ENCODE data around the gene CCDC158.

CCDC158 gene

DNA sequence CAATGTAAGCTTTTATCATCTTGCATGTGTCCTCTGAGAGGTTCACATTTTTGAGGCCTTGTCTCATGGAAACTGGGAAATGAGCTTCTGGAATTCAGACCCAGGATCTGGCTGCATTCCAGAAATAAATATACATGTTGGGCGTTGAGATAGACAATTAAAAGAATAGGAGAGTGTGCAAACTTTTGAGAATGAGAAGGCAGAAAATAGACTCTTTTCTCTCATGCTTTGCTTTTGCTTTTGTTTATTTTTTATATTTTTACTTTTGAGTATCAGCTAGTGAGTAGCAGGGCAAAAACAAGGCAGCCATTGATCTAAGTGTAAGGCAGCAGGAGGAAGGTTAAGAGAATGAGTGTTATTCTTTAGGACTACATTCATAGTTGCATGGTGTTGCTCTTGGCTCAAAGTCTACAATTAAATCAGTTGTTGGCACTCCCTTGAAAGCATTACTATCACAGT, 26.5 kb upstream of the CCDC158 start:
- no peak for DNase-seq (ENCODE audit: low read depth)
- no peak for TF ChIP-seq CTCF (IDR thresholded peaks at IDR 0.05; ENCODE audit: control insufficient read depth, extremely low read depth, insufficient read depth)
- H3K4me3 ChIP-seq (ENCODE audit: low read depth, low read length): no peak overlapping the region

DNA sequence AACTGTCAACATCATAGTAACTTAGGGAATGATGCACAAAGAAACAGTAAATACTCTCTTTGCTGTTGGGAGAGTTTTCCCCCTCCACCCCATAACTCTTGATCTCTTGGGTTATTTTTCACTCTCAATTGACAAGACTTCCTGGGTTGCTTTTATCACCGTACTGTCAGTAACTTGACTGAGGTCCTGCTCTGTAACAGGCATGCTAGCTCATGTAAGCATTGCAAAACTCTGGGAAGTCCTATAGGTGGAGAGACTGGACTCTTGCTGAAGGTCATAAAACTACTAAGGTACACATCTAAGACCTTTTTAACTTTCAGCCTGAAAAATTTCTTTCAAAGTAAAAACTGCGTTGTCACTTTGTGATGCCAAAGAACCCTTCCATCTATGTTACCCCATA, 25.0 kb upstream of the CCDC158 start:
- H3K4me3 ChIP-seq (ENCODE audit: low read depth, low read length): no peak overlapping the region
- no peak for DNase-seq (ENCODE audit: low read depth)
- no peak for TF ChIP-seq CTCF (IDR thresholded peaks at IDR 0.05; ENCODE audit: control insufficient read depth, extremely low read depth, insufficient read depth)

- DNase-seq (ENCODE audit: low read depth): no peak
- no peak overlapping the region for H3K4me3 ChIP-seq (ENCODE audit: low read depth, low read length)
- no peak for TF ChIP-seq CTCF (IDR thresholded peaks at IDR 0.05; ENCODE audit: control insufficient read depth, extremely low read depth, insufficient read depth)
Measured at GRCh38 chr4:76443376-76443775, 22.4 kb upstream of the CCDC158 start.

- no peak overlapping the region for H3K4me3 ChIP-seq (ENCODE audit: low read depth, low read length)
- DNase-seq (ENCODE audit: low read depth): no peak
- TF ChIP-seq CTCF (IDR thresholded peaks at IDR 0.05; ENCODE audit: control insufficient read depth, extremely low read depth, insufficient read depth): no peak
Measured at GRCh38 chr4:76442807-76443206, 21.9 kb upstream of the CCDC158 start.

DNA sequence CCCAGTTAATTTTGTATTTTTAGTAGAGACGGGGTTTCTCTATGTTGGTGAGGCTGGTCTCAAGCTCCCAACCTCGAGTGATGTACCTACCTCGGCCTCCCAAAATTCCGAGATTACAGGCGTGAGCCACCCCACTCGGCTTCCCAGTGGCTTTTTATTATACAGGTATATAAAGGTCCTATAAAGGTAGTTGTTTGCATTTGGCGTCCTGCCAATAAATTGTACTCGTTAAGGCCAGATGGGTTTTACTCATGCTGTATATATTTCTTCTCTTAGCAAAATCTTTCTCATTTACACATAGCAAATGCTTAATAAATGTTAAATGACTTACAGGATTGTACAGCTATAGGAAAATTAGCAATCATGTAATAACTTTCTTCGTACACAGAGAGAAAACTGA, 20.9 kb upstream of the CCDC158 start:
- DNase-seq (ENCODE audit: low read depth): no peak
- no peak for TF ChIP-seq CTCF (IDR thresholded peaks at IDR 0.05; ENCODE audit: control insufficient read depth, extremely low read depth, insufficient read depth)
- no peak overlapping the region for H3K4me3 ChIP-seq (ENCODE audit: low read depth, low read length)

GRCh38 chr4:76439491-76439890, 18.6 kb upstream of the CCDC158 start:
- DNase-seq (ENCODE audit: low read depth): no peak
- no peak overlapping the region for H3K4me3 ChIP-seq (ENCODE audit: low read depth, low read length)
- no peak for TF ChIP-seq CTCF (IDR thresholded peaks at IDR 0.05; ENCODE audit: control insufficient read depth, extremely low read depth, insufficient read depth)

DNA sequence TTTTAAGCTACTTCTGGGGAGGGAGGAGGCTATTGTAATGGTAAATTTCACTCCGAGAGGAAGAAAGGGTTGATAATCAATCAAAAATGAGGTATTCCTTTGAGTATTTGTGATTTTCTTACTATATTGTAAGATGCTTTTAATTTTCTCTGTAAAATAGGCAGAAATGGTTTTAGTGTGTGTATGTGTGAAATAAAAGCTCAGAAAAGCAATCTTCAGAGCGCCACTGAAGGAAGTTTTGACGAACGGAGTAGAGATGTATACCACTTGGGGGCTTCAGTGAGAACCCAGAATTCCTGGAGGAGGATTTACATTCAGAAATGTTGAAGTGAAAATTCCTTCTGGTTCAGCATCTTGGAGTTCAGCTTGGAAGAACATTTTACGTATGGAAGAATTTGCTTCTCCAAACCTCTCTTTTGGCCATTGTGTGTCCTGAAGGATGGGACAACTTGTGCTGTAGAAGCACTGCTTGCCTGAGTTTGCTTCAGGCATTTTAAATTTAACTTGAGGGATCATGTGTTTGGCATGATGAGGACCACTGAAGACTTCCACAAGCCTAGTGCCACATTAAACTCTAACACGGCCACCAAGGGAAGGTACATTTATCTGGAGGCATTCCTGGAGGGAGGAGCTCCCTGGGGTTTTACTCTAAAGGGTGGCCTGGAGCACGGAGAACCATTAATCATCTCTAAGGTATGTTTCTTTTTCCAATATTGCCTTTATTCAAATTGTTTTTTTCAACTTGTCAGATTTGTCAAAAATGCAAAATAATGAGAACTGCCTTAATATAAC, 14.8 kb upstream of the CCDC158 start:
- TF ChIP-seq CTCF (IDR thresholded peaks at IDR 0.05; ENCODE audit: control insufficient read depth, extremely low read depth, insufficient read depth): no peak
- H3K4me3 ChIP-seq (ENCODE audit: low read depth, low read length): no peak overlapping the region
- no peak for DNase-seq (ENCODE audit: low read depth)

All from LNCaP clone FGC (cell line).